ENCODE data around the gene ZNRF1. TPM values are rescaled to one million over a fixed set of nuclear protein-coding genes. Genes with fewer than 3 reads are reported as not detected.
"Not testable (repeated sequence)": the region's sequence is repeated elsewhere in the genome, so short reads cannot be mapped to it uniquely, and the experiment has no call there.

Gene ZNRF1
- total RNA-seq, 2 experiments from 2014 or later: 13.0 to 13.2 TPM

GRCh38 chr16:74999219-74999608, 390 bp downstream of the ZNRF1 start:
- POLR2A ChIA-PET: interaction anchor here (1.1 to 2.1 kb wide), 2 partner anchors 14 to 112 kb away, joined by 3 to 16 read pairs; no protein-coding TSS in a partner anchor

GRCh38 chr16:74999609-75000480, 1.0 kb downstream of the ZNRF1 start:
- CTCF ChIA-PET: interaction anchor here (9.2 kb wide), 1 partner anchor 111 kb away, joined by 107 read pairs; no protein-coding TSS in a partner anchor
- POLR2A ChIA-PET: interaction anchor here (1.1 to 2.1 kb wide), 2 partner anchors 13 to 111 kb away, joined by 3 to 16 read pairs; no protein-coding TSS in a partner anchor

More at GRCh38 chr16:74999219-74999608, 390 bp downstream of the ZNRF1 start:
- CTCF ChIA-PET: interaction anchor here (9.2 kb wide), 1 partner anchor 111 kb away, joined by 107 read pairs; no protein-coding TSS in a partner anchor

GRCh38 chr16:75000481-75001081, 1.8 kb downstream of the ZNRF1 start:
- ChIA-PET CTCF (interaction anchor here (9.2 kb wide), 1 partner anchor 110 kb away, joined by 107 read pairs; no protein-coding TSS in a partner anchor), POLR2A (no interaction called here)

- POLR2A ChIA-PET: no interaction called here
- CTCF ChIA-PET: interaction anchor here (3.9 kb wide), 1 partner anchor 109 kb away, joined by 16 read pairs; no protein-coding TSS in a partner anchor
Measured at GRCh38 chr16:75002474-75002873, 3.6 kb downstream of the ZNRF1 start.

- POLR2A ChIA-PET: no interaction called here
- CTCF ChIA-PET: interaction anchor here (3.9 kb wide), 1 partner anchor 107 kb away, joined by 16 read pairs; no protein-coding TSS in a partner anchor
Measured at GRCh38 chr16:75003931-75004330, 5.1 kb downstream of the ZNRF1 start.

- ChIA-PET POLR2A (interaction anchor here (0.5 kb wide), 1 partner anchor 513 kb away, joined by 3 read pairs; no protein-coding TSS in a partner anchor), CTCF (interaction anchor here (3.9 kb wide), 1 partner anchor 107 kb away, joined by 16 read pairs; no protein-coding TSS in a partner anchor)
Measured at GRCh38 chr16:75004460-75004859, 5.6 kb downstream of the ZNRF1 start.

GRCh38 chr16:75005697-75006096, 6.9 kb downstream of the ZNRF1 start:
- ChIA-PET CTCF (interaction anchor here (0.9 to 3.9 kb wide), 2 partner anchors 39 to 106 kb away, joined by 3 to 16 read pairs; no protein-coding TSS in a partner anchor), POLR2A (no interaction called here)

- POLR2A ChIA-PET: no interaction called here
- CTCF ChIA-PET: interaction anchor here (1.6 to 1.8 kb wide), 2 partner anchors 9 to 104 kb away, joined by 6 to 8 read pairs; partner anchors contain the start of gene ZNRF1
Measured at GRCh38 chr16:75007443-75007842, 8.6 kb downstream of the ZNRF1 start.

- POLR2A ChIA-PET: no interaction called here
- CTCF ChIA-PET: interaction anchor here (1.5 to 2.5 kb wide), 3 partner anchors 12 to 101 kb away, joined by 5 to 8 read pairs (median 8); partner anchors contain the start of gene ZNRF1
Measured at GRCh38 chr16:75010427-75010826, 11.6 kb downstream of the ZNRF1 start.

GRCh38 chr16:75011634-75012307, 12.9 kb downstream of the ZNRF1 start:
- ChIA-PET POLR2A (interaction anchor here (1.4 to 1.7 kb wide), 3 partner anchors 64 to 99 kb away, joined by 4 to 5 read pairs (median 4); no protein-coding TSS in a partner anchor), CTCF (interaction anchor here (1.0 to 2.5 kb wide), 6 partner anchors 13 to 100 kb away, joined by 3 to 8 read pairs (median 4); partner anchors contain the start of gene ZNRF1)

- ChIA-PET CTCF (interaction anchor here (0.6 to 2.5 kb wide), 7 partner anchors 14 to 375 kb away, joined by 3 to 8 read pairs (median 3); partner anchors contain the start of gene ZNRF1), POLR2A (interaction anchor here (1.0 to 1.7 kb wide), 4 partner anchors 13 to 99 kb away, joined by 3 to 5 read pairs (median 4); no protein-coding TSS in a partner anchor)
Measured at GRCh38 chr16:75012380-75013081, 13.7 kb downstream of the ZNRF1 start.

GRCh38 chr16:75013123-75013522, 14.3 kb downstream of the ZNRF1 start:
- ChIA-PET POLR2A (interaction anchor here (0.7 to 1.0 kb wide), 2 partner anchors 14 to 27 kb away, joined by 3 read pairs; no protein-coding TSS in a partner anchor), CTCF (interaction anchor here (1.1 kb wide), 1 partner anchor 84 kb away, joined by 3 read pairs; no protein-coding TSS in a partner anchor)

GRCh38 chr16:75014318-75014717, 15.5 kb downstream of the ZNRF1 start:
- POLR2A ChIA-PET: no interaction called here

GRCh38 chr16:75016451-75017081, 17.7 kb downstream of the ZNRF1 start:
- CTCF ChIA-PET: interaction anchor here (1.0 kb wide), 1 partner anchor 52 kb away, joined by 3 read pairs; no protein-coding TSS in a partner anchor
- POLR2A ChIA-PET: not testable (repeated sequence)

More at GRCh38 chr16:75014318-75014717, 15.5 kb downstream of the ZNRF1 start:
- CTCF ChIA-PET: no interaction called here

GRCh38 chr16:75017670-75018525, 19.1 kb downstream of the ZNRF1 start:
- CTCF ChIA-PET: interaction anchor here (0.7 to 1.0 kb wide), 2 partner anchors 51 to 93 kb away, joined by 3 to 4 read pairs; no protein-coding TSS in a partner anchor

GRCh38 chr16:75019007-75019406, 20.2 kb downstream of the ZNRF1 start:
- POLR2A ChIA-PET: interaction anchor here (0.6 kb wide), 1 partner anchor 81 kb away, joined by 3 read pairs; no protein-coding TSS in a partner anchor
- CTCF ChIA-PET: no interaction called here

More at GRCh38 chr16:75017670-75018525, 19.1 kb downstream of the ZNRF1 start:
- POLR2A ChIA-PET: no interaction called here
